GM19193 (cell line): Measurements from ENCODE around the gene KBTBD13.

Source experiments
- POLR2A ChIP-seq: IDR thresholded peaks from 4 replicates; pipeline ENCODE4 v1.6.1; 2011; ENCODE audit not compliant: insufficient read depth, insufficient read length; ENCODE audit errors: extremely low read depth

KBTBD13 gene

GRCh38 chr15:65102912-65103311 is 26.4 kb downstream of the KBTBD13 start:
- no peak for TF ChIP-seq POLR2A

- no peak for TF ChIP-seq POLR2A
These were observed 28.5 kb downstream of the KBTBD13 start for GRCh38 chr15:65105038-65105437.

GRCh38 chr15:65106011-65106590 is 29.6 kb downstream of the KBTBD13 start:
- no peak for TF ChIP-seq POLR2A

GRCh38 chr15:65110676-65111292 is 34.2 kb downstream of the KBTBD13 start:
- TF ChIP-seq POLR2A = no peak

- TF ChIP-seq POLR2A = no peak
These were observed 38.5 kb downstream of the KBTBD13 start, which contains the start of gene UBAP1L for GRCh38 chr15:65115086-65115485. TSS of gene UBAP1L (minus strand) at chr15:65115200. CDS start at chr15:65106215, 8,985 bp downstream.

GRCh38 chr15:65115542-65115941 is 39.0 kb downstream of the KBTBD13 start:
- no peak for TF ChIP-seq POLR2A
